ENCODE measurements around the gene NFIA.

DNA sequence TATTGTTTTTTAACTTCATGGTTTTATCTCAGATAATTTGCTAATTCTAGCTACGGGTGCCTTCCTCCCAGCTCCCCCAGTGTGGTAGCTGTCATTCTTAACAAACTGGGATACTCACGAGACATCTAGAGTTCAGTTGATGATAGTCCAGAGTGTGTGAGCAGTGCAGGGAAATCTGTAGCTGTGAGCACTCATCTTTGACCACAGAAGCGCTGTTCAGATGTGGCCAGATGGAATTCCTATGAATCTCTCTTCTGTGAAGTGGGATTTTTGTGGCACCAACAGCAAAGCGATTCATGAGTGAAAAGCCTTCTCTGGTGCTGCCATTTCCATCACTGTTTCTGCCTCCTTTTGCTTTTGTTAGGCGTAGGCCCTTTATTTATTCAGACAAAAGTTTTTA is 125.1 kb downstream of the NFIA start:
- TF ChIP-seq, protein P1, sequence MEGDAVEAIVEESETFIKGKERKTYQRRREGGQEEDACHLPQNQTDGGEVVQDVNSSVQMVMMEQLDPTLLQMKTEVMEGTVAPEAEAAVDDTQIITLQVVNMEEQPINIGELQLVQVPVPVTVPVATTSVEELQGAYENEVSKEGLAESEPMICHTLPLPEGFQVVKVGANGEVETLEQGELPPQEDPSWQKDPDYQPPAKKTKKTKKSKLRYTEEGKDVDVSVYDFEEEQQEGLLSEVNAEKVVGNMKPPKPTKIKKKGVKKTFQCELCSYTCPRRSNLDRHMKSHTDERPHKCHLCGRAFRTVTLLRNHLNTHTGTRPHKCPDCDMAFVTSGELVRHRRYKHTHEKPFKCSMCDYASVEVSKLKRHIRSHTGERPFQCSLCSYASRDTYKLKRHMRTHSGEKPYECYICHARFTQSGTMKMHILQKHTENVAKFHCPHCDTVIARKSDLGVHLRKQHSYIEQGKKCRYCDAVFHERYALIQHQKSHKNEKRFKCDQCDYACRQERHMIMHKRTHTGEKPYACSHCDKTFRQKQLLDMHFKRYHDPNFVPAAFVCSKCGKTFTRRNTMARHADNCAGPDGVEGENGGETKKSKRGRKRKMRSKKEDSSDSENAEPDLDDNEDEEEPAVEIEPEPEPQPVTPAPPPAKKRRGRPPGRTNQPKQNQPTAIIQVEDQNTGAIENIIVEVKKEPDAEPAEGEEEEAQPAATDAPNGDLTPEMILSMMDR (IDR thresholded peaks at IDR 0.05): no peak
- TF ChIP-seq EZH2 (IDR thresholded peaks at IDR 0.05; ENCODE audit: borderline replicate concordance, insufficient read depth, low read depth, low read length, poor library complexity, severe bottlenecking): no peak

Data from B cell (primary cell).